Measurements from ENCODE around the gene SPTB.

SPTB gene

DNA sequence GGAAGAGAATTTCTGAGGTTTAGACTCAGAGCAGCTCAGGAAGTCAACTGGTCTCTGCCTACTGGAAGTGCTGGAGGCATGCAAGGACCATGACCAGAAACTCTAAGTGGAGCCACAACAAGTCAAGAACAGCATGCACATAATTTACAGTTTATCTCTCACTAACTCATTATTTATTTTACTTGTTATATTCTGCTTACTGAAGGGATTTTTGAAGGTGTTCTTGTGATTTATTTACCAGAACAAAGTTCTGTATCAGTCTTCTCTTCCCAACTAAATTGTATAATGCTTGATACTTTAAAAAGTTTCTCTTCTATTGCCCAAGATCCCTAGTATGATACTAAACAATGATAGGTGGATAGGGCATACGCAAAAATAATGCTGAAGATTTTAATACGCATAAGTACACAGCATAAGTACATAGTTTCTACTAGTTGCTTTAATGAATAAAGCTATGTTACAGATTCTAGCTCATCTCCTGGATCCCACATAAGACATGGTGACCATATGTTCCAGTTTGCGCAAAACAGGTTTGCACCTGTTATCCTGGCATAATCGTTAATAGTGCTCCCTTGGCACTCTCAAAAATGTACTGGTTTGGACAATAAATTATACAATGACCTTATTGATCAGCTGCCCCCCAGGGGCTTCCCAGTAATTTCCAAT is 11.6 kb upstream of the SPTB start:
- FAIRE-seq (no peak), DNase-seq (ENCODE audit: insufficient read length, low spot score) (no peak)
- no peak for TF ChIP-seq SPI1 (IDR thresholded peaks at IDR 0.05; ENCODE audit: low read depth, low read length)
- TF ChIP-seq POU2F2 (IDR thresholded peaks at IDR 0.05; ENCODE audit: low read depth, low read length), result no peak
- TF ChIP-seq TAF1 (IDR thresholded peaks at IDR 0.05; ENCODE audit: low read depth, low read length), result no peak
- TF ChIP-seq POLR2A (IDR thresholded peaks at IDR 0.05; ENCODE audit: low read depth, low read length), result no peak
- no peak for TF ChIP-seq POLR2AphosphoS5 (IDR thresholded peaks at IDR 0.05; ENCODE audit: low read depth, low read length)
- TF ChIP-seq PAX5 (IDR thresholded peaks at IDR 0.05; ENCODE audit: insufficient read depth, low read length, severe bottlenecking), result no peak

DNA sequence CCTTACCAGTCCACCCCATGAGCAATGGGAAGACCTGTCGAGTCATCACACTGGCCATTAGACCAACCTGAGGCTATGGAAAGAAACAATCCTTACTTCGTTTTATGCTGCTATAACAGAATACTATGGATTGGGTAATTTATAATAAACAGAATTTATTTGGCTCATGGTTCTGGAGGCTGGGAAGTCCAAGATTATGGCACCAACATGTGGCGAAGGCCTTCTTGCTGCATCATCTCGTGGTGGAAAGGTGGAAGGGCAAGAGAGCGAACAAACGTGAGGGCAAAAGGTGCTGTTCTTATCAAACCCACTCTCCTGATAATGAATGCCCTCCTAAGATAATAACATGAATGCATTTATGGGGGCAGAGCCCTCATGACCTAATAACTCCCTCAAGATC is 9.6 kb upstream of the SPTB start:
- peak; percentile 5 for FAIRE-seq
- TF ChIP-seq PAX5 (IDR thresholded peaks at IDR 0.05; ENCODE audit: insufficient read depth, low read length, severe bottlenecking) (no peak), POLR2A (IDR thresholded peaks at IDR 0.05; ENCODE audit: low read depth, low read length) (no peak), POLR2AphosphoS5 (IDR thresholded peaks at IDR 0.05; ENCODE audit: low read depth, low read length) (no peak), TAF1 (IDR thresholded peaks at IDR 0.05; ENCODE audit: low read depth, low read length) (no peak), POU2F2 (IDR thresholded peaks at IDR 0.05; ENCODE audit: low read depth, low read length) (no peak), SPI1 (IDR thresholded peaks at IDR 0.05; ENCODE audit: low read depth, low read length) (no peak)

DNA sequence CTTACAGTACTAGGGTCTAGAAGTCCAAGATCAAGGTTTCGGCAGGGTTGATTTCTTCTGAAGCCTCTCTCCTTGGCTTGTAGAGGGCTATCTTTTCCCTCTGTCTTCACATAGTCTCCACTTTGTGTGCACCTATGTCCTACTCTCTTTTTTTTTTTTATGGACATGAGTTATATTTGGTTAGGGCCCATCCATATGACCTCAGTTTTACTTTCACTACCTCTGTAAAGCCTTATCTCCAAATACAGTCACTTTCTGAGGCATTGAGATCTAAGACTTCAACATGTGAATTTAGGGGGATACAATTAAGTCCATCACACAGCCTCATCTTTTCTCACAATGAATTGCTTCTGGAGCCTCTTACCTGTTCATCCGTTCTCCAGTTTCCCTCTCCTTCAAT is 5.9 kb upstream of the SPTB start:
- DNase-seq (ENCODE audit: insufficient read length, low spot score), result no peak
- TF ChIP-seq POLR2AphosphoS5 (IDR thresholded peaks at IDR 0.05; ENCODE audit: low read depth, low read length), result no peak
- no peak for FAIRE-seq

More for the DNA sequence above, 9.6 kb upstream of the SPTB start:
- no peak for DNase-seq (ENCODE audit: insufficient read length, low spot score)

DNA sequence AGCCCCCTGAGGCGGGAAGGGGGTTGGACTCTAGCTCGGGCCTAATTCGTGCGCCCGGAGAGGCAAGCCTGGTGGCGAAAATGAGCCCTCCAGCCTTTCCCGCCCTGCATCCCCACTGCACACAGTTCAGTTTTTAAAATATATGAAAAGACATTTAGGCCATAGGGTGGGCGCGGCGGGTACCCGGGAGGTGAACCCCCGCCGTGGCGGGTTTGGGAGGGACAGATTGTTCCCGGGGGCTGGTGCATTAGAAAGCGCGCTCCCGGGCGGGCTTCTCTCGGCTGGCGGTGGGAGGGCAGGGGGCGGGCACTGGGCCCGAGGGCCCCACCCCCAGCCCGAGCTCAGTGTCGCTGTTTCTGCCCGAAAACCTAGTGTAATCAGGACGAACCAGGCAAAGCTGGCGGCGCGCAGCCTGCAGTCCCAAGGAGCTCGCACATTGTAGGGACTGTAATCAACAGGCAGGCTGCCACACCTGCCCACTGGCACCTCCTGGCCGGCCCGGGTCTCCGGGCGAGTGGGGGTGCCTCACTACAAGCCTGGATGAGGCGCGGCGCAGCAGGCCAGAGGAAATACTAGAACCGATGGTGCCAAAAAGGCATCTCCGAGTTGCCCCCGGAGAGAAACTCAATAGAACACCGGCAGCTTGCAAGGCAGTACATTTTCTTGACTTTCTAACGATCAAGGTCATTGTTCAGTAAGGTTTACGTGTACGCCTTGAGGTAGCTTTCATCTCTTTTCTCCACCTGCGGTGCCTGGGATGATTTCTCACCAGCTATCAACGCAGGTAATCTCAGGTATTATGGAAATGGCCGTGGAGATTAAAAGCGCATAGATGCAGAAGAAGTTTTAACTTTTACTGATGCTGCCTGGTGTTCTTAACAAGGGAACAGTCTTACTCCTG is 764 bp upstream of the SPTB start:
- DNase-seq (ENCODE audit: insufficient read length, low spot score) (peak; percentile 51), FAIRE-seq (peak; percentile 66)

DNA sequence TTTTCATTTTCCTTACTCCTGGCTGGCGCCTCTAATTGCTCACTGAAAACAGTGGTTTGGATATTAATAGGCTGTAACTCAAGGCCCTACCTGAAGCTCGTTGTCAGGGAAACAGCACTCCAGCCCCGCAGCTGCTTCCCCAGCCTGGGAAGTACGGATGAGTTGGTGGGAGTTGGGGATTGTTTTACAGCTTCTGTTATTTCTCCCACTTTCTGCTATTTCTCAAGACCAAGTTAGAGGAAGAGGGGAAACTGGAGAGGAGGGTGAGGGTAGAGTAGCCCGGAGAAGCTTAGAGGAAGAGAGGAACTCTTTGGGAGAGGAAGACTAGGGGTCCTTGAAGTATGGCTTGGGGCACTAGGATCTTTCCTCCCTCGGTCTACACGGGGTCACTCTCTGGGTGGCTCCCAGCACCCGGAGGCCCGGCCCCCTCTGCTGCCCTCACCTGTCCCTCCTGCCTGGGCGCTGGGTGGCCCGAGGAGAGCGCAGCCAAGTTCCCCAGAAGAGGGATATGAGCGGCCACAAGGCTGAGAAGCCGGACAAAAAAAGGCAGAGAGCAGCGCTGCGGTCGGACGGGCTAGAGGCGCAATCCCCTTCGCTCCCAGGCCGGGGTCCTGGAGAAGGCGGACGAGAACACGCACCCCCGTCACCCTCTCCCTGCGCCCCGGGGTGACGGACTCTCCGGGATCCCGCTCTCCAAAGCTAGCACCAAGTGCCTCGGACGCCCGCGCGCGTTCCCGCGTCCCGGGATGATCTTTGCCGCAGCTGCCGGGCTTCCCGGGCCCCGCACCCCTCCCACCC is 671 bp downstream of the SPTB start:
- TF ChIP-seq POU2F2 (IDR thresholded peaks at IDR 0.05; ENCODE audit: low read depth, low read length), result no peak
- TF ChIP-seq PAX5 (IDR thresholded peaks at IDR 0.05; ENCODE audit: insufficient read depth, low read length, severe bottlenecking), result no peak
- no peak for TF ChIP-seq POLR2AphosphoS5 (IDR thresholded peaks at IDR 0.05; ENCODE audit: low read depth, low read length)
- no peak for TF ChIP-seq POLR2A (IDR thresholded peaks at IDR 0.05; ENCODE audit: low read depth, low read length)
- TF ChIP-seq SPI1 (IDR thresholded peaks at IDR 0.05; ENCODE audit: low read depth, low read length), result no peak
- no peak for TF ChIP-seq TAF1 (IDR thresholded peaks at IDR 0.05; ENCODE audit: low read depth, low read length)
- no peak for DNase-seq (ENCODE audit: insufficient read length, low spot score)
- FAIRE-seq, result no peak

More for the DNA sequence above, 764 bp upstream of the SPTB start:
- TF ChIP-seq TAF1 (IDR thresholded peaks at IDR 0.05; ENCODE audit: low read depth, low read length) (no peak), POU2F2 (IDR thresholded peaks at IDR 0.05; ENCODE audit: low read depth, low read length) (no peak), PAX5 (IDR thresholded peaks at IDR 0.05; ENCODE audit: insufficient read depth, low read length, severe bottlenecking) (no peak), SPI1 (IDR thresholded peaks at IDR 0.05; ENCODE audit: low read depth, low read length) (no peak), POLR2A (IDR thresholded peaks at IDR 0.05; ENCODE audit: low read depth, low read length) (no peak), POLR2AphosphoS5 (IDR thresholded peaks at IDR 0.05; ENCODE audit: low read depth, low read length) (no peak)

DNA sequence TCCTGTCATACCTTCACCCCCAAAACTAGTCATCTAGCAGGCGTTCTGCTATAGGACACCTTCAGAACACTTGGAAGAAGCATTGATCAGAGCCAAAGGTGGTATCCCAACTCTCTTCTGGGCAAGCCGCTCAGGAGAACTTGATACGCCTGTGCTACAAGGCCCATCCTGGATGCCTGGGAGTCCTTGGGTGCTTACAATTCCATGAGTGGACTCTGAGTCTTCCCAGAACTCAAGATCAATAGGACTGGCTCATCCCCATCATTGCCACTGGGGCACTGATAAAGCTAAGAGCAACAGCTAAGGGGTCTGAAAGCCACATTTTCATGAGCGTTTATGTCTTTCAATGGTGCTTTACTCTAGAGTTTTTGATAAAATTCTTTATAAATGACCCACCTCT is 1.9 kb downstream of the SPTB start:
- no peak for FAIRE-seq
- no peak for DNase-seq (ENCODE audit: insufficient read length, low spot score)
- no peak for TF ChIP-seq TAF1 (IDR thresholded peaks at IDR 0.05; ENCODE audit: low read depth, low read length)
- TF ChIP-seq POLR2A (IDR thresholded peaks at IDR 0.05; ENCODE audit: low read depth, low read length), result no peak
- TF ChIP-seq SPI1 (IDR thresholded peaks at IDR 0.05; ENCODE audit: low read depth, low read length), result no peak
- no peak for TF ChIP-seq PAX5 (IDR thresholded peaks at IDR 0.05; ENCODE audit: insufficient read depth, low read length, severe bottlenecking)
- no peak for TF ChIP-seq POLR2AphosphoS5 (IDR thresholded peaks at IDR 0.05; ENCODE audit: low read depth, low read length)
- no peak for TF ChIP-seq POU2F2 (IDR thresholded peaks at IDR 0.05; ENCODE audit: low read depth, low read length)

DNA sequence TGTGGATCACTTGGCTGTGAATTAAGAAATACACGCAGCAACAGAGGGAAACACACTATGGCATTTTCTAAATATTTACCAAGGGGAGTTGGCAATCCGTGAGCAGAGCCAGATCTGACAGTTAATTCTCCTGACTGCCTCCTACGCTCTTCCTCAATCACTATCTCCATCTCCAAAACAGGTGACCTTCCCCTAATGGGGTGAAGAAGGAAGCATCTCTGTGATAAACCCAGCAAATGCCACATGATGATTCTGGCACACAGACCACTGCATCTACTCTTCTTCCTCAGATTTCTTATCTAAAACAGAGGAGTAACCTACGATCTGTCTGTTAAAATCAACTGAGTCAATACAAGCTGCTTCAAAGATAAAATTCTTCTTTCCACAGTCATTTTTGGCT is 4.4 kb downstream of the SPTB start:
- DNase-seq (ENCODE audit: insufficient read length, low spot score) (no peak), FAIRE-seq (no peak)
- no peak for TF ChIP-seq PAX5 (IDR thresholded peaks at IDR 0.05; ENCODE audit: insufficient read depth, low read length, severe bottlenecking)
- no peak for TF ChIP-seq TAF1 (IDR thresholded peaks at IDR 0.05; ENCODE audit: low read depth, low read length)
- TF ChIP-seq POLR2A (IDR thresholded peaks at IDR 0.05; ENCODE audit: low read depth, low read length), result no peak
- TF ChIP-seq SPI1 (IDR thresholded peaks at IDR 0.05; ENCODE audit: low read depth, low read length), result no peak
- no peak for TF ChIP-seq POLR2AphosphoS5 (IDR thresholded peaks at IDR 0.05; ENCODE audit: low read depth, low read length)

DNA sequence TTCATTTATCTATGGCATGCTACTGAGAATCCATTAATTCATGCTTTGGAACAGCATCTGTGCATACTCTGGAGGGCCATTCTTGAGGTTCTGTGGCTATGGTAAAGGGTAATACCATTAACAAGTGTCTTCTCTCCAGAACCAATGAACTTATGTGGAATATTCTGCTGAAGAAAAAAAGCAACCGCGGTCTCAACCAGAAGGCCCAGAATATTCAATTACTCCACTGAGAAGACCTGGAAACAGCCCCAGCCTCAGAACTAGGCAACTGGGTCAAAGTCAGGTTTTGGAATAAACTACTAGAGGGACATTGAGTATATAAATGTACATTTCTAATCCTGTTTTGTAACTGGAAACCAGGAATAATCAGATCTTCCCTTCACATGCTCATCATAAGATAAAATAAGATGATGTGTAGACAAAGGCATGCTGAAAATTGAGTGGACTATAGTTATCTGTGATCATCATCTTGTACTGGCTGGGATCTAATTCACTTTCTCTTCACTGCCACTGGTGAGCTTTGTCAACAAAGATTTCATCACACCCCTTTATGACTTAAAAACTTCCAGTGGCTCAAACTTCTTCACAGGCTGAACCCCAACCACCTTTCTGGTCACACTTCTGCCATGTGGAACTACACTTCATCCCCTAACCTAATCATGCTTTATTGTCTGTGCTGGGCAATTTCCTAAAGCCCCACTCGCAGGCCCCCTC is 6.0 kb downstream of the SPTB start:
- no peak for DNase-seq (ENCODE audit: insufficient read length, low spot score)
- no peak for FAIRE-seq
- no peak for TF ChIP-seq PAX5 (IDR thresholded peaks at IDR 0.05; ENCODE audit: insufficient read depth, low read length, severe bottlenecking)
- no peak for TF ChIP-seq SPI1 (IDR thresholded peaks at IDR 0.05; ENCODE audit: low read depth, low read length)
- no peak for TF ChIP-seq POLR2A (IDR thresholded peaks at IDR 0.05; ENCODE audit: low read depth, low read length)
- TF ChIP-seq POLR2AphosphoS5 (IDR thresholded peaks at IDR 0.05; ENCODE audit: low read depth, low read length), result no peak
- no peak for TF ChIP-seq POU2F2 (IDR thresholded peaks at IDR 0.05; ENCODE audit: low read depth, low read length)
- TF ChIP-seq TAF1 (IDR thresholded peaks at IDR 0.05; ENCODE audit: low read depth, low read length), result no peak
